GM21360 (cell line): ENCODE data around the gene TBCE.

Experiments used
- ATAC-seq: cut with Tn5 transposase; IDR thresholded peaks from one replicate; pipeline ENCODE4 v1.9.1; 2021; ENCODE audit warnings: mild to moderate bottlenecking, moderate library complexity; ENCODE audit not compliant: unreplicated experiment

The TBCE gene

GRCh38 chr1:235409042-235409820, 42.0 kb downstream of the TBCE start:
- ATAC-seq = no peak

GRCh38 chr1:235410467-235410866, 43.2 kb downstream of the TBCE start:
- ATAC-seq = no peak

- ATAC-seq = no peak
Measured at GRCh38 chr1:235411489-235412486, 44.6 kb downstream of the TBCE start.

GRCh38 chr1:235415008-235415904, 48.0 kb downstream of the TBCE start:
- ATAC-seq = peak; percentile 65

- no peak for ATAC-seq
Measured at GRCh38 chr1:235416662-235417049, 49.4 kb downstream of the TBCE start.

GRCh38 chr1:235417086-235417697, 50.0 kb downstream of the TBCE start:
- peak; percentile 75 for ATAC-seq

- no peak for ATAC-seq
Measured at GRCh38 chr1:235421751-235422150, 54.5 kb downstream of the TBCE start.

GRCh38 chr1:235423214-235423652, 56.0 kb downstream of the TBCE start:
- no peak for ATAC-seq

GRCh38 chr1:235424092-235424491, 56.9 kb downstream of the TBCE start:
- no peak for ATAC-seq

- no peak for ATAC-seq
Measured at GRCh38 chr1:235425357-235425756, 58.1 kb downstream of the TBCE start.

GRCh38 chr1:235426143-235426542, 58.9 kb downstream of the TBCE start:
- ATAC-seq = no peak

- ATAC-seq = no peak
Measured at GRCh38 chr1:235426680-235427079, 59.5 kb downstream of the TBCE start.

GRCh38 chr1:235427447-235427846, 60.2 kb downstream of the TBCE start:
- ATAC-seq = no peak

GRCh38 chr1:235429143-235429542, 61.9 kb downstream of the TBCE start:
- no peak for ATAC-seq

GRCh38 chr1:235430991-235431390, 63.8 kb downstream of the TBCE start:
- no peak for ATAC-seq

- no peak for ATAC-seq
Measured at GRCh38 chr1:235434001-235434400, 66.8 kb downstream of the TBCE start.

GRCh38 chr1:235441159-235441685, 74.0 kb downstream of the TBCE start:
- ATAC-seq = no peak

GRCh38 chr1:235442788-235443429, 75.7 kb downstream of the TBCE start:
- ATAC-seq = no peak

GRCh38 chr1:235448616-235449015, 81.4 kb downstream of the TBCE start:
- ATAC-seq = no peak

- ATAC-seq = no peak
Measured at GRCh38 chr1:235450433-235450832, 83.2 kb downstream of the TBCE start.
